Measurements from ENCODE around the gene NRDE2.

DNA sequence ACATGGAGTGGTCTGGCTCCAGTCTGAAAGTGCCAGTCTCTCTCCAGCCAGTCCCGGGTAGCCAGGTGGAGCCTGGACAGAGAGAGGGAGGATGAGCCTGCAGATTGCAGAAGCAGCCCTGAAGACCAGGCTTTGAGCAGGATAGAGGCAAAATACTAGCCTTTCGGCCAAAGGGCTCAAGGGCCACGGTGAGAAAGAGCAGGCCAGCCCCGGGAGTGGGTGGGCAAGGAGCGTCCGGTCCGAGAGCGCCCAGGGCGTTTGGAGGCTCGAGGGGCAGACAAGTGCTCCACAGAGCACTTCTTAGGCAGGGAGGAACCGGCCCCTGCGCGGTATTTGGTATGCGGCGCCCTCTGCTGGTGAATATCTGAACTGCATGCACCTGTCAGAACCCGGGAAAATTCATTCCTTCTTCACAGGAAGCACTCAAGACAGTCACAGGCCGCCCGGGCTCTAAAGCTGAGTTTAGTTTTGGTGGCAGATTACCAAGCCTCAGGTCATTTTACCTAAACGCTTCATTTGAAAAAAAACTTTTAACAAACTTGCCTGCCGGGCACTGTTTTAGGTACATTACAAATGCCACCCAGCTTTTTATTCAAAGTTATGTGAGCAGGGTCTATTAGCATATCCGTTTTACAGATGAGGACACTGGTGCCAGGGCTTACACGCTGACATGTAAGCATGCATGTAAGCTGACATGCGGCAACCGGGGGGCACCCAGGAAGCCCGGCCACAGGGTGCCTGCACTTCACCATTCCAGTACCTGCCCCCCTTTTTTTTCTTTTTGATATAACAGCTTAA lies 96.4 kb downstream of the NRDE2 start:
- TF ChIP-seq POLR2A (IDR thresholded peaks at IDR 0.05; ENCODE audit: low read depth, low read length) (no peak), POLR2AphosphoS5 (IDR thresholded peaks at IDR 0.05; ENCODE audit: low read depth, low read length) (no peak), TAF1 (IDR thresholded peaks at IDR 0.05; ENCODE audit: borderline replicate concordance, low read depth, low read length) (no peak)
